Kidney (tissue), 14 donors: ENCODE results near the gene KIR3DL2. TPM values are rescaled to one million over a fixed set of nuclear protein-coding genes. Genes with fewer than 3 reads are reported as not detected.
"Not testable (repeated sequence)": the region's sequence is repeated elsewhere in the genome, so short reads cannot be mapped to it uniquely, and the experiment has no call there.

Source experiments
- DNase-seq, 5 donors: peaks; one replicate each; pipeline ENCODE4 v3.0.0-alpha.2; 2013 to 2020
- FAIRE-seq: peaks from 2 replicates; lab custom pipeline; 2012; peaks lifted over from hg19 to GRCh38; lab: Jason Lieb, UNC
- H3K27ac ChIP-seq, 2 donors: one replicate each; pipeline ENCODE4 v1.7.0; 2013; ENCODE audit warnings: low read depth in 2 of 2, low read length in 2 of 2, inconsistent platforms in 1 of 2
- H3K27me3 ChIP-seq: one replicate; pipeline ENCODE4 v1.7.1; 2013; ENCODE audit warnings: low read length, inconsistent platforms; ENCODE audit not compliant: control insufficient read depth, insufficient read depth
- H3K36me3 ChIP-seq, 3 donors: one replicate each; pipeline versions ENCODE4 v1.7.0 to v1.7.1; 2013; ENCODE audit warnings: low read length in 3 of 3, control low read depth in 1 of 3, inconsistent platforms in 1 of 3; ENCODE audit not compliant: insufficient read depth in 3 of 3, control insufficient read depth in 2 of 3
- H3K4me1 ChIP-seq, 3 donors: one replicate each; pipeline versions ENCODE4 v1.7.0 to v1.7.1; 2013; ENCODE audit warnings: low read length in 3 of 3, inconsistent platforms in 1 of 3, low read depth in 1 of 3; ENCODE audit not compliant: control insufficient read depth in 2 of 3, insufficient read depth in 2 of 3
- H3K4me3 ChIP-seq, 3 donors: one replicate each; pipeline versions ENCODE4 v1.7.0 to v1.8.1; 2013; ENCODE audit warnings: low read length in 3 of 3, control low read depth in 1 of 3, inconsistent platforms in 1 of 3
- H3K9ac ChIP-seq, 3 donors: one replicate each; pipeline versions ENCODE4 v1.7.0 to v1.7.1; 2013; ENCODE audit warnings: low read length in 3 of 3, control low read depth in 1 of 3, inconsistent platforms in 1 of 3
- H3K9me3 ChIP-seq, 3 donors: one replicate each; pipeline versions ENCODE4 v1.7.0 to v1.7.1; 2013; ENCODE audit warnings: low read length in 3 of 3, control low read depth in 1 of 3, inconsistent platforms in 1 of 3; ENCODE audit not compliant: control insufficient read depth in 2 of 3, insufficient read depth in 1 of 3
- intact Hi-C: fragments of 100-400 bp; cut with DNase I; formaldehyde crosslinking; loops from one replicate; pipeline ENCODE4 v1.11.1; 2022
- polyA plus RNA-seq: library from polyadenylated mRNA; stranded (reverse); fragments of 350-450 nt; fragmentation: Illumina TruSeq; extraction: RNeasy Lipid Tissue Mini Kit (QIAGEN cat#74804); gene quantifications from one replicate; pipeline ENCODE4 v1.2.3, GENCODE V29; 2014; ENCODE audit warnings: low read depth, low replicate concordance; ENCODE audit not compliant: insufficient read depth
- total RNA-seq: library from RNA; stranded (reverse); fragmentation: NEBNext Ultra II Directional; extraction: Animal tissue kit (Norgen Biotek cat#: 25700); gene quantifications from one replicate; pipeline ENCODE4 v1.2.1, GENCODE V29; 2021
- TF ChIP-seq, protein P1 (sequence below): IDR thresholded peaks from 3 replicates; pipeline ENCODE4 v1.5.1; 2012; ENCODE audit warnings: mild to moderate bottlenecking, moderate library complexity, borderline replicate concordance; ENCODE audit not compliant: insufficient read depth; ENCODE audit errors: extremely low read depth
- donor health status: control.
- donor health status: control.
- donor health status: control.
- donor health status: control.
- donor health status: control.
- donor health status: DM: yes; HTN: yes; CAD: no.
- donor health status: Normal renal cell carcinoma (clear cell type).

The KIR3DL2 gene
- total and polyA plus RNA-seq, 2 donors from 2014 or later: 0.13 TPM; not detected in 1

DNA sequence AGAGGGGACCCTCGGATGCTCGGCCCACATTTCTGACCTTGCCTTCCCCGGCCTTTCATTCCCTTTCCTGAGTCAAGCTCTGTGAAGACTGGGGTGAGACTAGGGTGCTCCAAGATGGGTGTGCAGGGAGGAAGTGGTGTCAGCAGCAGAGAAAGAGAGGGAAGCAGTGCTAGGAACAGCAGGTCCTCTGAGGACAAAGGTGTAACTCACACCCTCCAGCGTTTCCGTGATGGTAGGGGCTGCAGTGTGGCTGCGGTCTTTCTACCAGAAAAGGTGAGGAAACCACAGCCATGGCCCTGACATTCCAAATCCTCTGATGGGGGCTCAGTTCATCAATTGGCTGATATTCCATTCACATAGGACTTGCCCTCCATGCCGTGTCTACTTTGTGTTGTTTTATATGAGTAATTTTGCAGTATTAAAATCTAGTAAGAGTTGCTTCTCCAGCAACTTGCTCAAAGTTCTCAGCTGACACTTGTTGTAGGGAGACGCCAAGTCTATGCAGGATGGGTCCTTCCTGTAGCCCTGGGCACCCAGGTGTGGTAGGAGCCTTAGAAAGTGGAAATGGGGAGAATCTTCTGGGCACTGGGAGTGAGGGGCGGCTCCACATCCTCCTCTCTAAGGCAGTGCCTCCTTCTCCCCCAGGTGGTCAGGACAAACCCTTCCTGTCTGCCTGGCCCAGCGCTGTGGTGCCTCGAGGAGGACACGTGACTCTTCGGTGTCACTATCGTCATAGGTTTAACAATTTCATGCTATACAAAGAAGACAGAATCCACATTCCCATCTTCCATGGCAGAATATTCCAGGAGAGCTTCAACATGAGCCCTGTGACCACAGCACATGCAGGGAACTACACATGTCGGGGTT, 32.3 kb upstream of the KIR3DL2 start:
- TF ChIP-seq, protein P1, sequence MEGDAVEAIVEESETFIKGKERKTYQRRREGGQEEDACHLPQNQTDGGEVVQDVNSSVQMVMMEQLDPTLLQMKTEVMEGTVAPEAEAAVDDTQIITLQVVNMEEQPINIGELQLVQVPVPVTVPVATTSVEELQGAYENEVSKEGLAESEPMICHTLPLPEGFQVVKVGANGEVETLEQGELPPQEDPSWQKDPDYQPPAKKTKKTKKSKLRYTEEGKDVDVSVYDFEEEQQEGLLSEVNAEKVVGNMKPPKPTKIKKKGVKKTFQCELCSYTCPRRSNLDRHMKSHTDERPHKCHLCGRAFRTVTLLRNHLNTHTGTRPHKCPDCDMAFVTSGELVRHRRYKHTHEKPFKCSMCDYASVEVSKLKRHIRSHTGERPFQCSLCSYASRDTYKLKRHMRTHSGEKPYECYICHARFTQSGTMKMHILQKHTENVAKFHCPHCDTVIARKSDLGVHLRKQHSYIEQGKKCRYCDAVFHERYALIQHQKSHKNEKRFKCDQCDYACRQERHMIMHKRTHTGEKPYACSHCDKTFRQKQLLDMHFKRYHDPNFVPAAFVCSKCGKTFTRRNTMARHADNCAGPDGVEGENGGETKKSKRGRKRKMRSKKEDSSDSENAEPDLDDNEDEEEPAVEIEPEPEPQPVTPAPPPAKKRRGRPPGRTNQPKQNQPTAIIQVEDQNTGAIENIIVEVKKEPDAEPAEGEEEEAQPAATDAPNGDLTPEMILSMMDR: no peak
- Histone ChIP-seq H3K4me1 (no peaks in the 10 kb centered on the region), H3K4me3 (no peak overlapping the region), H3K27me3 (no peaks in the 10 kb centered on the region), H3K36me3 (no peaks in the 10 kb centered on the region), H3K9me3 (no peaks in the 10 kb centered on the region), H3K9ac (no peak overlapping the region), H3K27ac (no peak overlapping the region)
- DNase-seq (no peak), FAIRE-seq (no peak)
- intact Hi-C loops: no loop called here

DNA sequence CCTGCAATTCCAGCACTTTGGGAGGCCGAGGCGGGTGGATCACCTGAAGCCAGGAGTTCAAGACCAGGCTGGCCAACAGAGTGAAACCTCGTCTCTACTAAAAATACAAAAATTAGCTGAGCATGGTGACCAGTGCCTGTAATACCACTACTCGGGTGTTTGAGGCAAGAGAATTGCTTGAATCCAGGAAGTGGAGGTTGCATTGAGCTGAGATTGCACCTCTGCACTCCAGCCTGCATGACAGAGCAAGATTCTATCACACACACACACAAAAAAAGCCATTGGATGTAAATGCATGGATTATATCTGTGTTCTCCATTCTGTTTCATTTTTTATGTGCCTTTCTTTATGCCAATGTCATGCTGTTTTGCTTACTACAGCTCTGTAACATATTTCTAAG, 25.8 kb upstream of the KIR3DL2 start:
- H3K27me3 ChIP-seq, H3K27ac ChIP-seq, DNase-seq, H3K4me3 ChIP-seq, H3K9ac ChIP-seq, H3K9me3 ChIP-seq, intact Hi-C loops, H3K4me1 ChIP-seq, H3K36me3 ChIP-seq, FAIRE-seq: not testable (repeated sequence)

DNA sequence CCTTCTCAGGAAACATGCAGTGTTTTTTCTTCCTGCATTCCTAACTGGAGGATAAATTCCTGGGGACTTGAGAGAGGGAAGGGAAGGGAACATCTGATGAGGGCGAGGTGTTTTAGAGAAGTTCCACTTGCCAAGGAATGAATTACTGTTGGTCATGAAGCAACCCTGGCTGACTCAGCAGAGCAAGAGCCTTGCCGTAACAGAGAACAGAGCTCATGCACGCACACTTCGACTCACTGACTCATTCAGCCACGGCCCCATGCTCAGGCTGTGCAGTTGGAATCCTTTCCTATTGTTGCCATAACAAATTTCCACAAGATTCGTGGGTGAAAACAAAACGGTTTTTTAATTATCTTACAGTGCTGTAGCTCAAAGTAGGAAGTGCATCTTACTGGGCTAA, 24.9 kb upstream of the KIR3DL2 start:
- H3K27me3 ChIP-seq, H3K36me3 ChIP-seq, H3K4me3 ChIP-seq, intact Hi-C loops, H3K9me3 ChIP-seq, FAIRE-seq, H3K9ac ChIP-seq, H3K27ac ChIP-seq, H3K4me1 ChIP-seq, DNase-seq: not testable (repeated sequence)

DNA sequence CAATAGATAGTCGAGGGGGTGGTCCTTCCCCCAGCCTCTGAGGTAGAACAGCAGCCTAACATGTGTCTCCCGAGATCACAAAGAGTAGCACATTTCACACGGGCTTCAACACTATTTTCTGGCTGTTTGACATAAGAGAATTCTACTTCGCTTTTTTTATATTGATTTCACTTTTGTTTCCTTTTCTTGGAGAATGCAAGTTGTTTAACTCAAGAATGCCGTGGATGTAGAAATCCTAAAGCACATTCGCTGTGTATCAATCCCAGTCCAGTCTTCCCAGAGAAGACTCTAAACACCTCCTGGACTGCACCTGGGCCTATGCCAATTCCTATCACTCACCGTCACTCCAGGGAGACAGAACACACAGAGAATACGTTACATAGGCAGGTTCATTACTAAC, 22.2 kb upstream of the KIR3DL2 start:
- intact Hi-C loops, H3K27ac ChIP-seq, H3K4me1 ChIP-seq, DNase-seq, H3K36me3 ChIP-seq, H3K4me3 ChIP-seq, H3K9ac ChIP-seq, H3K9me3 ChIP-seq, FAIRE-seq, H3K27me3 ChIP-seq: not testable (repeated sequence)

DNA sequence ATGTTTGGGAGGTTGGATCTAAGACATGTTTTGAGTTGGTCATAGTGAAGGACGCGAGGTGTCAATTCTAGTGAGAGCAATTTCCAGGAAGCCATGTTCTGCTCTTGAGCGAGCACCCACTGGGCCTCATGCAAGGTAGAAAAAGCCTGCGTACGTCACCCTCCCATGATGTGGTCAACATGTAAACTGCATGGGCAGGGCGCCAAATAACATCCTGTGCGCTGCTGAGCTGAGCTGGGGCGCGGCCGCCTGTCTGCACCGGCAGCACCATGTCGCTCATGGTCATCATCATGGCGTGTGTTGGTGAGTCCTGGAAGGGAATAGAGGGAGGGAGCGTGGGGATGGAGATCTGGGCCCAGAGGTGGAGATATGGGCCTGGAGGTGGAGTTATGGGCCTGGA, 17.7 kb upstream of the KIR3DL2 start, which contains the start of gene KIR2DS4:
KIR2DS4 (plus strand) TSS at position 181 of the 400 bp plus-strand sequence.
- H3K4me3 ChIP-seq, H3K36me3 ChIP-seq, H3K27me3 ChIP-seq, DNase-seq, H3K9me3 ChIP-seq, H3K27ac ChIP-seq, H3K4me1 ChIP-seq, H3K9ac ChIP-seq, FAIRE-seq, intact Hi-C loops: not testable (repeated sequence)

DNA sequence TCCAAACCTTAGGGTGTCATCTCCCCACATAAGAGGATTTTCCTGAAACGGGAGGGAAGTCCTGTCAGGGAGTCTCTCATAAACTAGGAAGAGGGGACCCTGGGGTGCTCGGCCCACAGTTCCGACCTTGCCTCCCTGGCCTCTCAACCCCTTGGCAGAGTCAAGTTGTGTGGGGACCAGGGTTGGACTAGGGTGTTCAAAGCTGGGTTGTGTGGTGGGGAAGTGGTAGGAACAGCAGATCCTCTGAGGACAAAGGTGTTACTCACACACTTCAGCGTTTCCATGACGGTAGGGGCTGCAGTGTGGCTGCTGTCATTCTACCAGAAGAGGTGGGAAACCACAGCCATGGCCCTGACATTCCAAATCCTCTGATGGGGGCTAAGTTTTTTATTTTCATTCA, 15.1 kb upstream of the KIR3DL2 start:
- H3K36me3 ChIP-seq, H3K4me3 ChIP-seq, H3K27ac ChIP-seq, H3K4me1 ChIP-seq, H3K9me3 ChIP-seq, H3K9ac ChIP-seq, DNase-seq, intact Hi-C loops, FAIRE-seq, H3K27me3 ChIP-seq: not testable (repeated sequence)

DNA sequence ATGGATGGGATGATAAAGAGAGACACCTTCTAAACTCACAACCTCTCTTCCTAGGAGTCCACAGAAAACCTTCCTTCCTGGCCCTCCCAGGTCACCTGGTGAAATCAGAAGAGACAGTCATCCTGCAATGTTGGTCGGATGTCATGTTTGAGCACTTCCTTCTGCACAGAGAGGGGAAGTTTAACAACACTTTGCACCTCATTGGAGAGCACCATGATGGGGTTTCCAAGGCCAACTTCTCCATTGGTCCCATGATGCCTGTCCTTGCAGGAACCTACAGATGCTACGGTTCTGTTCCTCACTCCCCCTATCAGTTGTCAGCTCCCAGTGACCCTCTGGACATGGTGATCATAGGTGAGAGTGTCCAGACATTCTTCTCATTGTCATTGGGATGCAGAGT, 12.7 kb upstream of the KIR3DL2 start:
- FAIRE-seq, H3K27me3 ChIP-seq, H3K4me1 ChIP-seq, H3K36me3 ChIP-seq, H3K27ac ChIP-seq, H3K4me3 ChIP-seq, H3K9me3 ChIP-seq, H3K9ac ChIP-seq, intact Hi-C loops, DNase-seq: not testable (repeated sequence)
